Tibial nerve (tissue), 4 donors: Measurements from ENCODE around the gene CCDC14. TPM values are rescaled to one million over a fixed set of nuclear protein-coding genes. Genes with fewer than 3 reads are reported as not detected.
"Not testable (repeated sequence)": the region's sequence is repeated elsewhere in the genome, so short reads cannot be mapped to it uniquely, and the experiment has no call there.

ENCODE experiments used
- DNase-seq, 2 donors: peaks; one replicate each; pipeline ENCODE4 v3.0.0-alpha.2; 2019; ENCODE audit warnings: low spot score in 2 of 2
- H3K27ac ChIP-seq, 4 donors: fragments of 200-600 bp; sonication (generic) in 3 of 4; one replicate each; pipeline ENCODE4 v1.5.1; 2017 to 2019; ENCODE audit warnings: mild to moderate bottlenecking in 1 of 4
- H3K27me3 ChIP-seq, 2 donors: fragments of 200-600 bp; sonication (generic) in 1 of 2; one replicate each; pipeline versions ENCODE4 v1.5.1 to v1.6.0; 2017 to 2019
- H3K36me3 ChIP-seq, 3 donors: fragments of 200-600 bp; sonication (generic); one replicate each; pipeline ENCODE4 v1.5.1; 2018 to 2019
- H3K4me1 ChIP-seq, 4 donors: fragments of 200-600 bp; sonication (generic) in 3 of 4; one replicate each; pipeline ENCODE4 v1.5.1; 2017 to 2019
- H3K4me3 ChIP-seq, 4 donors: fragments of 200-600 bp; sonication (generic) in 3 of 4; one replicate each; pipeline ENCODE4 v1.5.1; 2017 to 2019; ENCODE audit warnings: mild to moderate bottlenecking in 1 of 4, moderate library complexity in 1 of 4
- H3K9me3 ChIP-seq, 4 donors: fragments of 200-600 bp; sonication (generic) in 3 of 4; one replicate each; pipeline ENCODE4 v1.5.1; 2017 to 2019
- CTCF ChIP-seq, 5 experiments: fragments of 200-600 bp in 3 of 5; fragments of 450-650 bp in 2 of 5; sonication (generic) in 3 of 5; IDR thresholded peaks; one replicate each; pipeline ENCODE4 v1.5.1; 2016 to 2019; ENCODE audit warnings: antibody characterized with exemption in 5 of 5, mild to moderate bottlenecking in 3 of 5, moderate library complexity in 2 of 5
- EP300 ChIP-seq, 2 donors: sonication (generic); formaldehyde crosslinking; IDR thresholded peaks; one replicate each; pipeline ENCODE4 v1.6.1; 2017; ENCODE audit warnings: antibody characterized with exemption in 2 of 2, mild to moderate bottlenecking in 1 of 2
- POLR2A ChIP-seq, 2 donors: fragments of 450-650 bp; IDR thresholded peaks; one replicate each; pipeline ENCODE4 v1.6.1; 2017; ENCODE audit warnings: antibody characterized with exemption in 2 of 2, mild to moderate bottlenecking in 2 of 2, moderate library complexity in 2 of 2
- WGBS, 2 donors: methylation state at CpG; one replicate each; pipeline ENCODE4 v1.1.5; 2018; 5-methylcytosine and 5-hydroxymethylcytosine counted together
- total RNA-seq, 4 donors: library from RNA; depleted of rRNA; stranded (reverse); fragments of >200 nt; gene quantifications; one replicate each; pipeline ENCODE4 v1.1.0, GENCODE V29; 2016

The CCDC14 gene
- total RNA-seq, 4 donors from 2014 or later = 31.5 to 41.8 (median 39.9) TPM

- Histone ChIP-seq H3K27ac (no peak overlapping the region), H3K4me1 (peaks cover 0 to 9% (median 0%) of the 10 kb centered on the region in 4 donors), H3K9me3 (no peaks in the 10 kb centered on the region), H3K36me3 (no peaks in the 10 kb centered on the region), H3K4me3 (peak overlapping the region in 1 of 4 donors; percentile 42), H3K27me3 (peaks cover 0 to 15% of the 10 kb centered on the region in 2 donors)
- 71 to 74% methylated on average over 4 of the region's 4 CpGs for WGBS, 2 donors
- no peak for DNase-seq
- TF ChIP-seq EP300 (IDR thresholded peaks at IDR 0.05) = no peak
- TF ChIP-seq POLR2A (IDR thresholded peaks at IDR 0.05) = no peak
- TF ChIP-seq CTCF (IDR thresholded peaks at IDR 0.05) = no peak
Measured at GRCh38 chr3:123980539-123980938, 19.5 kb upstream of the CCDC14 start.

- peak; percentile 50 to 74 (median 66) for TF ChIP-seq CTCF (IDR thresholded peaks at IDR 0.05)
- H3K27me3 ChIP-seq = peaks cover 0 to 15% of the 10 kb centered on the region in 2 donors
- H3K4me3 ChIP-seq = peak overlapping the region in 3 of 4 donors; percentile 8 to 42 (median 9)
- 9 to 17% methylated on average over 27 to 29 of the region's 29 CpGs for WGBS, 2 donors
- not testable (repeated sequence) for H3K4me1 ChIP-seq, H3K36me3 ChIP-seq, H3K27ac ChIP-seq, H3K9me3 ChIP-seq
- peak in 1 of 2 donors; percentile 15 for DNase-seq
Measured at GRCh38 chr3:123979525-123980501, 18.8 kb upstream of the CCDC14 start.

- not testable (repeated sequence) for H3K36me3 ChIP-seq, H3K27ac ChIP-seq, DNase-seq, H3K4me3 ChIP-seq, H3K4me1 ChIP-seq, H3K27me3 ChIP-seq, H3K9me3 ChIP-seq
- 32 to 52% methylated on average over 7 of the region's 7 CpGs for WGBS, 2 donors
Measured at GRCh38 chr3:123976904-123977303, 15.9 kb upstream of the CCDC14 start.

- WGBS, 2 donors = 53 to 56% methylated on average over 3 to 4 of the region's 4 CpGs
- DNase-seq, H3K36me3 ChIP-seq, H3K4me3 ChIP-seq, H3K4me1 ChIP-seq, H3K27ac ChIP-seq, H3K9me3 ChIP-seq, H3K27me3 ChIP-seq: not testable (repeated sequence)
Measured at GRCh38 chr3:123976181-123976898, 15.3 kb upstream of the CCDC14 start.

- not testable (repeated sequence) for DNase-seq
- WGBS, 2 donors = 53 to 59% methylated on average over 5 of the region's 7 CpGs
Measured at GRCh38 chr3:123975030-123975429, 14.0 kb upstream of the CCDC14 start.

GRCh38 chr3:123971406-123971805 lies 10.4 kb upstream of the CCDC14 start:
- no peak for DNase-seq
- H3K27ac ChIP-seq = no peak overlapping the region
- no peak for TF ChIP-seq EP300 (IDR thresholded peaks at IDR 0.05)
- H3K9me3 ChIP-seq = no peaks in the 10 kb centered on the region
- H3K36me3 ChIP-seq = no peaks in the 10 kb centered on the region
- H3K4me1 ChIP-seq = no peaks in the 10 kb centered on the region
- no peaks in the 10 kb centered on the region for H3K27me3 ChIP-seq
- no peak overlapping the region for H3K4me3 ChIP-seq

More at GRCh38 chr3:123975030-123975429, 14.0 kb upstream of the CCDC14 start:
- not testable (repeated sequence) for H3K36me3 ChIP-seq, H3K4me1 ChIP-seq, H3K27me3 ChIP-seq, H3K4me3 ChIP-seq, H3K27ac ChIP-seq, H3K9me3 ChIP-seq

- H3K36me3 ChIP-seq, H3K27ac ChIP-seq, H3K4me3 ChIP-seq, H3K9me3 ChIP-seq, H3K4me1 ChIP-seq, H3K27me3 ChIP-seq, DNase-seq: not testable (repeated sequence)
- WGBS, 2 donors = 32 to 33% methylated on average over 2 of the region's 2 CpGs
Measured at GRCh38 chr3:123967260-123967659, 6.2 kb upstream of the CCDC14 start.

GRCh38 chr3:123966799-123967198 lies 5.8 kb upstream of the CCDC14 start:
- H3K9me3 ChIP-seq = not testable (repeated sequence)
- WGBS, 2 donors = 43 to 64% methylated on average over 1 of the region's 1 CpG

GRCh38 chr3:123964793-123965192 lies 3.8 kb upstream of the CCDC14 start:
- not testable (repeated sequence) for H3K27me3 ChIP-seq, H3K27ac ChIP-seq, H3K4me3 ChIP-seq, DNase-seq, H3K36me3 ChIP-seq, H3K9me3 ChIP-seq
- H3K4me1 ChIP-seq = peaks cover 0 to 12% (median 0%) of the 10 kb centered on the region in 4 donors
- WGBS, 2 donors = 57 to 60% methylated on average over 1 of the region's 1 CpG

More at GRCh38 chr3:123966799-123967198, 5.8 kb upstream of the CCDC14 start:
- not testable (repeated sequence) for H3K36me3 ChIP-seq, H3K4me1 ChIP-seq, H3K4me3 ChIP-seq, H3K27ac ChIP-seq, DNase-seq, H3K27me3 ChIP-seq
